CD4-positive, CD25-positive, alpha-beta regulatory T cell (primary cell): ENCODE results near the gene PACSIN1. TPM values are rescaled to one million over a fixed set of nuclear protein-coding genes. Genes with fewer than 3 reads are reported as not detected.

ENCODE experiments used
- ATAC-seq, 2 donors: fragments of 150-1000 bp; cut with Tn5 transposase; one replicate each; pipeline ENCODE4 v1.10.0; 2021; ENCODE audit warnings: low read depth in 2 of 2, moderate number of reproducible peaks in 2 of 2, moderate library complexity in 1 of 2
- DNase-seq, 3 donors: peaks; one replicate each; pipeline versions ENCODE4 v3.0.0 to v3.0.0-alpha.2; 2012 to 2022; ENCODE audit warnings: mixed read lengths in 1 of 3
- H3K27ac ChIP-seq: one replicate; pipeline ENCODE4 v1.7.0; 2013; ENCODE audit warnings: mild to moderate bottlenecking, low read length; ENCODE audit not compliant: insufficient read depth, poor library complexity, severe bottlenecking
- H3K27me3 ChIP-seq: one replicate; pipeline ENCODE4 v1.7.0; 2013; ENCODE audit warnings: low read length; ENCODE audit not compliant: control insufficient read depth, insufficient read depth
- H3K36me3 ChIP-seq: one replicate; pipeline ENCODE4 v1.7.0; 2013; ENCODE audit warnings: mild to moderate bottlenecking, low read length, moderate library complexity; ENCODE audit not compliant: control insufficient read depth, insufficient read depth
- H3K4me1 ChIP-seq: 2 replicates; pipeline ENCODE4 v1.7.0; 2013; ENCODE audit warnings: mild to moderate bottlenecking, low read length; ENCODE audit not compliant: insufficient read depth, control insufficient read depth, poor library complexity, severe bottlenecking
- H3K4me3 ChIP-seq: one replicate; pipeline ENCODE4 v1.7.0; 2013; ENCODE audit warnings: low read depth, mild to moderate bottlenecking, low read length, moderate library complexity
- H3K9me3 ChIP-seq, 2 experiments: 1 replicate in 1 of 2; 2 replicates in 1 of 2; pipeline ENCODE4 v1.7.0; 2013; ENCODE audit warnings: low read length in 2 of 2, mild to moderate bottlenecking in 1 of 2, moderate library complexity in 1 of 2; ENCODE audit not compliant: control insufficient read depth in 2 of 2
- H3K27ac Mint-ChIP-seq, 3 donors: one replicate each; pipeline ENCODE4 v1.8.0; 2020 to 2022; ENCODE audit warnings: mild to moderate bottlenecking in 3 of 3, mixed read lengths in 3 of 3, moderate library complexity in 2 of 3
- H3K27me3 Mint-ChIP-seq: one replicate; pipeline ENCODE4 v1.8.0; 2022; ENCODE audit warnings: mild to moderate bottlenecking, mixed read lengths
- H3K36me3 Mint-ChIP-seq: one replicate; pipeline ENCODE4 v1.8.0; 2020; ENCODE audit warnings: mixed read lengths
- H3K4me1 Mint-ChIP-seq, 4 donors: one replicate each; pipeline ENCODE4 v1.8.0; 2020 to 2022; ENCODE audit warnings: mixed read lengths in 4 of 4, mild to moderate bottlenecking in 1 of 4
- H3K4me3 Mint-ChIP-seq, 4 donors: one replicate each; pipeline ENCODE4 v1.8.0; 2020 to 2022; ENCODE audit warnings: mild to moderate bottlenecking in 4 of 4, mixed read lengths in 4 of 4, moderate library complexity in 3 of 4
- H3K9me3 Mint-ChIP-seq, 7 donors: one replicate each; pipeline ENCODE4 v1.8.0; 2020 to 2022; ENCODE audit warnings: mixed read lengths in 7 of 7, mild to moderate bottlenecking in 3 of 7, moderate library complexity in 2 of 7
- polyA plus RNA-seq, 4 donors: library from polyadenylated mRNA; unstranded; fragments of 300-500 nt; fragmentation: Illumina TruSeq; gene quantifications; one replicate each; pipeline ENCODE4 v1.2.3, GENCODE V29; 2021
- total RNA-seq: library from RNA; stranded (reverse); gene quantifications from one replicate; pipeline ENCODE4 v1.2.3, GENCODE V29; 2022

Gene PACSIN1
- total and polyA plus RNA-seq, 5 donors from 2014 or later = 0.14 to 1.7 (median 0.38) TPM

GRCh38 chr6:34472425-34472824, 6.5 kb downstream of the PACSIN1 start:
- DNase-seq = no peak
- H3K9me3 ChIP-seq = no peaks in the 10 kb centered on the region
- Mint-ChIP-seq H3K27me3 (peaks cover 25% of the 10 kb centered on the region), H3K4me1 (no peaks in the 10 kb centered on the region), H3K4me3 (no peak overlapping the region), H3K27ac (no peak overlapping the region), H3K36me3 (peaks cover 6% of the 10 kb centered on the region), H3K9me3 (peaks cover 0 to 3% (median 0%) of the 10 kb centered on the region in 7 donors)
- H3K27me3 ChIP-seq = no peaks in the 10 kb centered on the region
- no peaks in the 10 kb centered on the region for H3K36me3 ChIP-seq
- H3K27ac ChIP-seq = no peak overlapping the region
- H3K4me3 ChIP-seq = no peak overlapping the region
- no peaks in the 10 kb centered on the region for H3K4me1 ChIP-seq
- no peak for ATAC-seq

GRCh38 chr6:34473967-34474366, 8.1 kb downstream of the PACSIN1 start:
- no peak overlapping the region for H3K27ac ChIP-seq
- H3K36me3 Mint-ChIP-seq = peaks cover 6% of the 10 kb centered on the region
- H3K4me1 ChIP-seq = no peaks in the 10 kb centered on the region
- H3K9me3 ChIP-seq = no peaks in the 10 kb centered on the region
- peaks cover 0 to 3% (median 0%) of the 10 kb centered on the region in 7 donors for H3K9me3 Mint-ChIP-seq
- H3K27me3 ChIP-seq = no peaks in the 10 kb centered on the region
- ATAC-seq (no peak), DNase-seq (no peak)
- H3K27ac Mint-ChIP-seq = peak overlapping the region in 1 of 3 donors; percentile 7
- H3K36me3 ChIP-seq = no peaks in the 10 kb centered on the region
- peaks cover 28% of the 10 kb centered on the region for H3K27me3 Mint-ChIP-seq
- no peak overlapping the region for H3K4me3 ChIP-seq
- no peaks in the 10 kb centered on the region for H3K4me1 Mint-ChIP-seq
- no peak overlapping the region for H3K4me3 Mint-ChIP-seq

GRCh38 chr6:34474754-34475153, 8.9 kb downstream of the PACSIN1 start:
- no peak for ATAC-seq
- Mint-ChIP-seq H3K4me1 (no peaks in the 10 kb centered on the region), H3K36me3 (peaks cover 6% of the 10 kb centered on the region), H3K27ac (no peak overlapping the region), H3K4me3 (no peak overlapping the region), H3K27me3 (peaks cover 20% of the 10 kb centered on the region), H3K9me3 (peaks cover 0 to 3% (median 0%) of the 10 kb centered on the region in 7 donors)
- Histone ChIP-seq H3K4me1 (no peaks in the 10 kb centered on the region), H3K27me3 (no peaks in the 10 kb centered on the region), H3K4me3 (no peak overlapping the region), H3K27ac (no peak overlapping the region), H3K9me3 (no peaks in the 10 kb centered on the region), H3K36me3 (no peaks in the 10 kb centered on the region)
- DNase-seq = no peak

- Mint-ChIP-seq H3K4me3 (no peak overlapping the region), H3K36me3 (peaks cover 6% of the 10 kb centered on the region), H3K4me1 (no peaks in the 10 kb centered on the region), H3K9me3 (peaks cover 0 to 3% (median 0%) of the 10 kb centered on the region in 7 donors), H3K27me3 (peaks cover 22% of the 10 kb centered on the region), H3K27ac (no peak overlapping the region)
- Histone ChIP-seq H3K4me1 (no peaks in the 10 kb centered on the region), H3K4me3 (no peak overlapping the region), H3K27ac (no peak overlapping the region), H3K36me3 (no peaks in the 10 kb centered on the region), H3K27me3 (no peaks in the 10 kb centered on the region), H3K9me3 (no peaks in the 10 kb centered on the region)
- no peak for ATAC-seq
- no peak for DNase-seq
Measured at GRCh38 chr6:34475238-34475682, 9.4 kb downstream of the PACSIN1 start.

- Histone ChIP-seq H3K4me3 (no peak overlapping the region), H3K4me1 (no peaks in the 10 kb centered on the region), H3K27me3 (no peaks in the 10 kb centered on the region), H3K9me3 (no peaks in the 10 kb centered on the region), H3K27ac (no peak overlapping the region), H3K36me3 (no peaks in the 10 kb centered on the region)
- no peak for DNase-seq
- no peak for ATAC-seq
- Mint-ChIP-seq H3K27ac (no peak overlapping the region), H3K9me3 (peaks cover 0 to 3% (median 0%) of the 10 kb centered on the region in 7 donors), H3K4me1 (no peaks in the 10 kb centered on the region), H3K4me3 (no peak overlapping the region), H3K36me3 (peaks cover 6% of the 10 kb centered on the region), H3K27me3 (peaks cover 25% of the 10 kb centered on the region)
Measured at GRCh38 chr6:34475767-34476328, 10.0 kb downstream of the PACSIN1 start.

- H3K27ac ChIP-seq = no peak overlapping the region
- DNase-seq (no peak), ATAC-seq (no peak)
- Mint-ChIP-seq H3K9me3 (peaks cover 0 to 3% (median 0%) of the 10 kb centered on the region in 7 donors), H3K36me3 (peaks cover 6% of the 10 kb centered on the region), H3K27ac (peak overlapping the region in 1 of 3 donors; percentile 26), H3K27me3 (peaks cover 24% of the 10 kb centered on the region), H3K4me3 (no peak overlapping the region), H3K4me1 (no peaks in the 10 kb centered on the region)
- no peaks in the 10 kb centered on the region for H3K27me3 ChIP-seq
- H3K4me1 ChIP-seq = no peaks in the 10 kb centered on the region
- H3K36me3 ChIP-seq = no peaks in the 10 kb centered on the region
- no peaks in the 10 kb centered on the region for H3K9me3 ChIP-seq
- H3K4me3 ChIP-seq = no peak overlapping the region
Measured at GRCh38 chr6:34476447-34476846, 10.6 kb downstream of the PACSIN1 start.

- no peak overlapping the region for H3K27ac ChIP-seq
- no peak overlapping the region for H3K4me3 Mint-ChIP-seq
- no peaks in the 10 kb centered on the region for H3K9me3 ChIP-seq
- peaks cover 0 to 3% (median 0%) of the 10 kb centered on the region in 7 donors for H3K9me3 Mint-ChIP-seq
- peak overlapping the region in 1 of 3 donors; percentile 26 for H3K27ac Mint-ChIP-seq
- peaks cover 6% of the 10 kb centered on the region for H3K36me3 Mint-ChIP-seq
- H3K4me1 ChIP-seq = no peaks in the 10 kb centered on the region
- no peak for ATAC-seq
- H3K27me3 ChIP-seq = no peaks in the 10 kb centered on the region
- no peak for DNase-seq
- H3K4me3 ChIP-seq = no peak overlapping the region
- no peaks in the 10 kb centered on the region for H3K36me3 ChIP-seq
- peaks cover 20% of the 10 kb centered on the region for H3K27me3 Mint-ChIP-seq
- no peaks in the 10 kb centered on the region for H3K4me1 Mint-ChIP-seq
Measured at GRCh38 chr6:34476921-34477320, 11.0 kb downstream of the PACSIN1 start.

GRCh38 chr6:34478796-34479195, 12.9 kb downstream of the PACSIN1 start:
- ATAC-seq = no peak
- H3K27me3 Mint-ChIP-seq = peaks cover 19% of the 10 kb centered on the region
- H3K4me1 ChIP-seq = no peaks in the 10 kb centered on the region
- H3K4me3 Mint-ChIP-seq = no peak overlapping the region
- no peaks in the 10 kb centered on the region for H3K36me3 ChIP-seq
- no peaks in the 10 kb centered on the region for H3K27me3 ChIP-seq
- no peak overlapping the region for H3K4me3 ChIP-seq
- peaks cover 6% of the 10 kb centered on the region for H3K36me3 Mint-ChIP-seq
- no peak for DNase-seq
- H3K9me3 ChIP-seq = no peaks in the 10 kb centered on the region
- no peaks in the 10 kb centered on the region for H3K4me1 Mint-ChIP-seq
- peaks cover 0 to 3% (median 0%) of the 10 kb centered on the region in 7 donors for H3K9me3 Mint-ChIP-seq
- H3K27ac Mint-ChIP-seq = no peak overlapping the region
- H3K27ac ChIP-seq = no peak overlapping the region
